GM19239 (cell line): ENCODE measurements around the gene BIRC3.
"Not testable (repeated sequence)": the region's sequence is repeated elsewhere in the genome, so short reads cannot be mapped to it uniquely, and the experiment has no call there.

ENCODE experiments used
- DNase-seq: peaks from one replicate; pipeline ENCODE4 v3.0.0; 2011; ENCODE audit warnings: low spot score; ENCODE audit not compliant: insufficient read length
- FAIRE-seq: peaks from 2 replicates; lab custom pipeline; 2011; peaks lifted over from hg19 to GRCh38; lab: Jason Lieb, UNC

Gene BIRC3

GRCh38 chr11:102320679-102321078 lies 3.4 kb downstream of the BIRC3 start:
- FAIRE-seq (peak; percentile 72), DNase-seq (no peak)

GRCh38 chr11:102322560-102322959 lies 5.3 kb downstream of the BIRC3 start:
- FAIRE-seq, result no peak
- DNase-seq, result no peak

GRCh38 chr11:102323542-102324251 lies 6.4 kb downstream of the BIRC3 start:
- DNase-seq (no peak), FAIRE-seq (peak; percentile 70)

- DNase-seq (no peak), FAIRE-seq (peak; percentile 57)
These were observed 7.8 kb downstream of the BIRC3 start for GRCh38 chr11:102325088-102325487.

- no peak for DNase-seq
- FAIRE-seq, result no peak
These were observed 11.5 kb downstream of the BIRC3 start for GRCh38 chr11:102328748-102329147.

- DNase-seq (no peak), FAIRE-seq (no peak)
These were observed 12.9 kb downstream of the BIRC3 start for GRCh38 chr11:102330231-102330630.

- DNase-seq, result no peak
- no peak for FAIRE-seq
These were observed 14.1 kb downstream of the BIRC3 start for GRCh38 chr11:102331341-102331740.

- peak; percentile 4 for FAIRE-seq
These were observed 15.3 kb downstream of the BIRC3 start for GRCh38 chr11:102332611-102332994.

GRCh38 chr11:102338479-102339010 lies 21.3 kb downstream of the BIRC3 start:
- FAIRE-seq (no peak), DNase-seq (no peak)

More at GRCh38 chr11:102332611-102332994, 15.3 kb downstream of the BIRC3 start:
- no peak for DNase-seq

- FAIRE-seq, DNase-seq: not testable (repeated sequence)
These were observed 24.0 kb downstream of the BIRC3 start for GRCh38 chr11:102341311-102341710.

- DNase-seq (no peak), FAIRE-seq (peak; percentile 96)
These were observed 24.6 kb downstream of the BIRC3 start for GRCh38 chr11:102341844-102342318.

- FAIRE-seq (no peak), DNase-seq (no peak)
These were observed 26.5 kb downstream of the BIRC3 start for GRCh38 chr11:102343809-102344208.

- DNase-seq, result no peak
- FAIRE-seq, result peak; percentile 77
These were observed 28.6 kb downstream of the BIRC3 start for GRCh38 chr11:102345904-102346303.

- DNase-seq, result no peak
- FAIRE-seq, result no peak
These were observed 29.1 kb downstream of the BIRC3 start for GRCh38 chr11:102346456-102346747.

- DNase-seq (peak; percentile 44), FAIRE-seq (peak; percentile 96)
These were observed 29.6 kb downstream of the BIRC3 start, which contains the start of gene BIRC2 for GRCh38 chr11:102346748-102347461. BIRC2 (plus strand) TSS chr11:102347214; CDS start chr11:102349855, 2,641 bp downstream.

GRCh38 chr11:102347462-102348370 lies 30.4 kb downstream of the BIRC3 start:
- FAIRE-seq, result peak; percentile 94
- DNase-seq, result no peak

GRCh38 chr11:102357116-102357515 lies 39.8 kb downstream of the BIRC3 start:
- DNase-seq (no peak), FAIRE-seq (no peak)

GRCh38 chr11:102359372-102359771 lies 42.1 kb downstream of the BIRC3 start:
- no peak for FAIRE-seq
- DNase-seq, result no peak

GRCh38 chr11:102360681-102361080 lies 43.4 kb downstream of the BIRC3 start:
- DNase-seq, result no peak
- no peak for FAIRE-seq
